Measurements from ENCODE around the gene GGN. TPM values are rescaled to one million over a fixed set of nuclear protein-coding genes. Genes with fewer than 3 reads are reported as not detected.

The GGN gene
- total and polyA plus RNA-seq, 9 of the 15 experiments (the other 6 are each of a cell fraction or from before 2014, with no cell fraction given), result 0.15 to 0.33 TPM; not detected in 7

DNA sequence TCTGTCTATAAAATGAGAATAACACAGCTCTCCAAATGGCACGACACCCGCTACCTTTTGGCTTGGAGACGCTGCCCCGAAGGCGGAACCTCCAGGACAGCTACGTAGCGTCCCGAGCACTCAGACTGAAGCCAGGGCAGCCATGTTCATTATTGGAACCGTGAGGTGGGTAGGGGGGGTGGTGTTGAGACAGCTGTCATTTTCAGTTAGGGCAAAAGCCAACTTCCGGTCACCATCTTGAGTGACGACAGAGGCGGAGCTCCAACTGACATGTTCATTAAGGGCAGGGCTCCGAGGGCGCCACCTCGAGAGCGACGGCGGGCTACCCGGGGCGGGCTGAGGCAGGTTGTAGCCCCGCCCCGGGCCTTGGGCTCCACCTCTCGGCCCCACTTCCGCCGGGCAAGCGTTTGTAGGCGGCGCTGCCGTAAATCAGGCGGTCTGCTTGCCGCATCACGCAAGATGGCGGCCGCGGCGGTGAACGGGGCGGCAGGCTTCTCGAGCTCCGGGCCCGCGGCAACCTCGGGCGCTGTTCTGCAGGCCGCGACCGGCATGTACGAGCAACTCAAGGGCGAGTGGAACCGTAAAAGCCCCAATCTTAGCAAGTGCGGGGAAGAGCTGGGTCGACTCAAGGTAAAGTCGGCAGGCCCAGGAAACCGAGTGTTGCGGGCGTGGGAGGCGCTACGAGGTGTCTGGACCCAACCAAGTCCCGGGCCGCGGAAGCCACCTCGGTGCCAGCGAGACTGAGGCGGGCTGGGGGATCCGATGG is 13.3 kb downstream of the GGN start, which contains the start of gene PSMD8:
TSS of gene PSMD8 (plus strand) at position 240 of the 766 bp plus-strand sequence. CDS start at position 271, 31 bp downstream.
- peak within 1 kb of the TSS; percentile 94 for H3K27ac ChIP-seq (ENCODE audit: extremely low read depth, low read depth, low read length)
- H4K20me1 ChIP-seq (replicated peaks; ENCODE audit: control insufficient read depth, insufficient read depth, low read length), result peaks cover 16% of the 10 kb centered on the region
- peak; percentile 99 for ATAC-seq
- ChIA-PET POLR2A (interaction anchor here (0.6 to 3.8 kb wide), 20 partner anchors 8 to 473 kb away, joined by 3 to 28 read pairs (median 4); partner anchors contain the start of genes FAM98C and GGN), CTCF (ENCODE audit: low intra/inter-chr PET ratio) (interaction anchor here (1.3 to 1.6 kb wide), 2 partner anchors 39 to 131 kb away, joined by 3 to 8 read pairs; no protein-coding TSS in a partner anchor)
- H3K4me3 ChIP-seq, result peak within 1 kb of the TSS; percentile 88
- peaks cover 38% of the 10 kb centered on the region; the same call in 2 of the 3 replicates for H3K36me3 ChIP-seq (ENCODE audit: control insufficient read depth, insufficient read depth, low read length)
- H3K9me3 ChIP-seq (replicated peaks; ENCODE audit: control insufficient read depth, insufficient read depth, low read depth, low read length), result no peaks in the 10 kb centered on the region; the same call in 1 of the 2 replicates
- H2AFZ ChIP-seq (ENCODE audit: low read depth, low read length), result peak within 1 kb of the TSS; percentile 96
- H3K9me1 ChIP-seq (ENCODE audit: control insufficient read depth, insufficient read depth, low read length), result no peaks in the 10 kb centered on the region
- DNase-seq (ENCODE audit: extremely low read depth in 1 of 4, low spot score in 3 of 4), result peak; percentile 97 to 100 (median 98)
- under 1% methylated on average over 65 of the region's 65 CpGs for WGBS (ENCODE audit: insufficient coverage, low coverage, missing lambda C conversion rate)
- BruUV-seq (replicated peaks), result no TSS peak
- H3K4me2 ChIP-seq (ENCODE audit: insufficient read depth, low read length), result peak within 1 kb of the TSS; percentile 86
- FAIRE-seq, result peak; percentile 98
- in situ Hi-C loops (cut with MboI) (no loop called here), intact Hi-C loops (cut with micrococcal nuclease) (loop anchor here (1.0 kb wide), 1 partner anchor 38 kb away; no protein-coding TSS in a partner anchor)
- H3K27me3 ChIP-seq (ENCODE audit: control insufficient read depth in 2 of 2, insufficient read depth in 2 of 2, low read length in 2 of 2), result no peaks in the 10 kb centered on the region
- H3K79me2 ChIP-seq (ENCODE audit: control insufficient read depth, insufficient read depth, low read length), result peaks cover 43% of the 10 kb centered on the region
- peak within 1 kb of the TSS; percentile 93 to 98 for H3K9ac ChIP-seq (ENCODE audit: insufficient read depth in 1 of 2, low read depth in 2 of 2, low read length in 2 of 2)
- peaks cover 10 to 20% of the 10 kb centered on the region in 2 experiments; a peak in 4 of 5 replicates for H3K4me1 ChIP-seq (replicated peaks in 1 of 2; ENCODE audit: control insufficient read depth in 2 of 2, insufficient read depth in 2 of 2, low read length in 2 of 2)
- peak; percentile 38; the same call in 1 of the 2 replicates for TF ChIP-seq BHLHE40 (IDR thresholded peaks at IDR 0.05; ENCODE audit: low read length)
- no peak for TF ChIP-seq PPARD (CRISPR knock-in tag; IDR thresholded peaks at IDR 0.05)
- peak; percentile 59 for TF ChIP-seq SRSF7 (optimal IDR thresholded peaks at IDR 0.05; ENCODE audit: low read depth, low read length)
- peak; percentile 76 for TF ChIP-seq EGR1 (conservative IDR thresholded peaks at IDR 0.05)
- peak; percentile 50; the same call in 1 of the 2 replicates for TF ChIP-seq KLF6 (CRISPR knock-in tag; IDR thresholded peaks at IDR 0.05; ENCODE audit: borderline replicate concordance)
- TF ChIP-seq, protein P1, sequence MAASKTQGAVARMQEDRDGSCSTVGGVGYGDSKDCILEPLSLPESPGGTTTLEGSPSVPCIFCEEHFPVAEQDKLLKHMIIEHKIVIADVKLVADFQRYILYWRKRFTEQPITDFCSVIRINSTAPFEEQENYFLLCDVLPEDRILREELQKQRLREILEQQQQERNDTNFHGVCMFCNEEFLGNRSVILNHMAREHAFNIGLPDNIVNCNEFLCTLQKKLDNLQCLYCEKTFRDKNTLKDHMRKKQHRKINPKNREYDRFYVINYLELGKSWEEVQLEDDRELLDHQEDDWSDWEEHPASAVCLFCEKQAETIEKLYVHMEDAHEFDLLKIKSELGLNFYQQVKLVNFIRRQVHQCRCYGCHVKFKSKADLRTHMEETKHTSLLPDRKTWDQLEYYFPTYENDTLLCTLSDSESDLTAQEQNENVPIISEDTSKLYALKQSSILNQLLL (CRISPR knock-in tag; IDR thresholded peaks at IDR 0.05; ENCODE audit: borderline replicate concordance), result no peak
- TF ChIP-seq ZNF668 (CRISPR knock-in tag; IDR thresholded peaks at IDR 0.05), result no peak
- TF ChIP-seq RBM25 (IDR thresholded peaks at IDR 0.05; ENCODE audit: low read depth, low read length, severe bottlenecking), result no peak
- peak; percentile 93 for TF ChIP-seq ELF1 (tag; IDR thresholded peaks at IDR 0.05)
- TF ChIP-seq RBM15 (IDR thresholded peaks at IDR 0.05; ENCODE audit: insufficient read depth, low read length), result no peak
- TF ChIP-seq BRD9 (IDR thresholded peaks at IDR 0.05; ENCODE audit: low read depth, partially characterized antibody), result no peak
- no peak for TF ChIP-seq ZNF507 (tag; conservative IDR thresholded peaks at IDR 0.05)
- TF ChIP-seq SREBF1 (IDR thresholded peaks at IDR 0.05; ENCODE audit: borderline replicate concordance, low read depth, low read length), result no peak
- TF ChIP-seq HMG20A (CRISPR knock-in tag; conservative IDR thresholded peaks at IDR 0.05), result no peak

Measured in K562 (cell line).